ENCODE measurements around the gene KIF13A. TPM values are rescaled to one million over a fixed set of nuclear protein-coding genes. Genes with fewer than 3 reads are reported as not detected.

The KIF13A gene
- total and polyA plus RNA-seq, 9 of the 15 experiments (the other 6 are each of a cell fraction or from before 2014, with no cell fraction given) = 3.6 to 44.3 (median 29.7) TPM

- no peak for TF ChIP-seq THAP12 (CRISPR knock-in tag; IDR thresholded peaks at IDR 0.05)
- peak; percentile 53 for TF ChIP-seq ZNF316 (IDR thresholded peaks at IDR 0.05)
- TF ChIP-seq MAFF (IDR thresholded peaks at IDR 0.05; ENCODE audit: low read length) = 0 out of 2 replicates have a peak, but pooled peaks have one; percentile 23
- peak; percentile 54; the same call in 1 of the 2 replicates for TF ChIP-seq MAFK (IDR thresholded peaks at IDR 0.05; ENCODE audit: low read length)
- no peak for TF ChIP-seq PPARD (CRISPR knock-in tag; IDR thresholded peaks at IDR 0.05)
- TF ChIP-seq POLR2AphosphoS5 (IDR thresholded peaks at IDR 0.05; ENCODE audit: control insufficient read depth, insufficient read depth, low read depth, low read length) = no peak
- TF ChIP-seq POLR2G (IDR thresholded peaks at IDR 0.05; ENCODE audit: low read depth, low read length) = no peak
Measured at GRCh38 chr6:17758119-17758518, 229.3 kb downstream of the KIF13A start (continued).

GRCh38 chr6:17754254-17754653, 233.2 kb downstream of the KIF13A start:
- CTCF ChIA-PET (ENCODE audit: low intra/inter-chr PET ratio) = no interaction called here

More at GRCh38 chr6:17754254-17754653, 233.2 kb downstream of the KIF13A start:
- Histone ChIP-seq H2AFZ (ENCODE audit: low read depth, low read length) (no peak overlapping the region), H3K27me3 (ENCODE audit: control insufficient read depth in 2 of 2, insufficient read depth in 2 of 2, low read length in 2 of 2) (no peaks in the 10 kb centered on the region), H3K9me1 (ENCODE audit: control insufficient read depth, insufficient read depth, low read length) (no peaks in the 10 kb centered on the region), H3K9me3 (replicated peaks; ENCODE audit: control insufficient read depth, insufficient read depth, low read depth, low read length) (no peaks in the 10 kb centered on the region), H4K20me1 (replicated peaks; ENCODE audit: control insufficient read depth, insufficient read depth, low read length) (no peaks in the 10 kb centered on the region), H3K4me2 (ENCODE audit: insufficient read depth, low read length) (no peak overlapping the region), H3K27ac (ENCODE audit: extremely low read depth, low read depth, low read length) (no peak overlapping the region), H3K4me3 (no peak overlapping the region), H3K4me1 (replicated peaks in 1 of 2; ENCODE audit: control insufficient read depth in 2 of 2, insufficient read depth in 2 of 2, low read length in 2 of 2) (no peaks in the 10 kb centered on the region), H3K79me2 (ENCODE audit: control insufficient read depth, insufficient read depth, low read length) (no peaks in the 10 kb centered on the region), H3K9ac (ENCODE audit: insufficient read depth in 1 of 2, low read depth in 2 of 2, low read length in 2 of 2) (no peak overlapping the region), H3K36me3 (ENCODE audit: control insufficient read depth, insufficient read depth, low read length) (peaks cover 4% of the 10 kb centered on the region; the same call in 1 of the 3 replicates)
- in situ Hi-C loops (cut with MboI) (no loop called here), intact Hi-C loops (cut with micrococcal nuclease) (no loop called here)
- TF ChIP-seq PRDM10 (IDR thresholded peaks at IDR 0.05; ENCODE audit: partially characterized antibody) (peak; percentile 18), ZFPM2 (CRISPR knock-in tag; IDR thresholded peaks at IDR 0.05) (no peak)
- FAIRE-seq = no peak
- 30% methylated on average over 3 of the region's 3 CpGs for WGBS (ENCODE audit: insufficient coverage, low coverage, missing lambda C conversion rate)
- no TSS peak for BruUV-seq (replicated peaks)
- DNase-seq (ENCODE audit: extremely low read depth in 1 of 4, low spot score in 3 of 4) = peak in 1 of 4 experiments; percentile 14
- POLR2A ChIA-PET = interaction anchor here (0.7 to 1.9 kb wide), 3 partner anchors 10 to 27 kb away, joined by 3 to 13 read pairs (median 3); no protein-coding TSS in a partner anchor
- ATAC-seq = peak; percentile 64
